NCI-H2171 (cell line): ENCODE results near the gene PTPN14.
"Not testable (repeated sequence)": the region's sequence is repeated elsewhere in the genome, so short reads cannot be mapped to it uniquely, and the experiment has no call there.

Experiments
- DNase-seq: peaks from one replicate; lab custom pipeline; 2025; lab: John Stamatoyannopoulos, UW

The PTPN14 gene

DNA sequence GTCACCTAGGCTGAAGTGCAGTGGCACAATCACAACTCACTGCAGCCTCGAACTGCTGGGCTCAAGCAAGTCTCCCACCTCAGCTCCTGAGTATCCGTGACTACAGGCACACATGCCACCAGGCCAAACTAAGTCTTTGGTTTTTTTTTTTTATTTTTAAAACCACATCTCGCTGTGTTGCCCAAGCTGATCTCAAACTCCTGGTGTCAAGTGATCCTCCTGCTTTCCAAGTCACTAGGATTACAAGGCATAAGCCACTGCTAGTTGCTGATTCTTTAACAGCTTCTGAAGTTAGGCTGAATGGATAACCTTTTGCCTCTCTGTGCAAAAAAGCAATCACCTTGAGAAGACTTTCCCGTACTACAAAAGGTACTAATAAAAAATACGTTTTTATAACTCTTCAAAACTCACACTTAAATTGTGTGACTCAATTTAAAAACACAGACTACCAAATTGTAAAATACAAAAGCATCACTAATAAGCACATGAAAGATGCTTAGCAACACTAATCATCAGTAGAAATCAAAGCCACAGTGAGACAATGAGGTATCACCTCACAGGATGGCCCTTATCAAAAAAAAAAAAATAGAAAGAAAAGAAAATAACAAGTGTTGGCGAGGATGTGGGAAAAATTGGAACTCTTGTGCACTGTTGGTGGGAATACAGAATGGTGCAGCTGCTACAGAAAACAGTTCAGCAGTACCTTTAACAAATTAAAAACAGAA, 40.3 kb downstream of the PTPN14 start:
- no peak for DNase-seq

DNA sequence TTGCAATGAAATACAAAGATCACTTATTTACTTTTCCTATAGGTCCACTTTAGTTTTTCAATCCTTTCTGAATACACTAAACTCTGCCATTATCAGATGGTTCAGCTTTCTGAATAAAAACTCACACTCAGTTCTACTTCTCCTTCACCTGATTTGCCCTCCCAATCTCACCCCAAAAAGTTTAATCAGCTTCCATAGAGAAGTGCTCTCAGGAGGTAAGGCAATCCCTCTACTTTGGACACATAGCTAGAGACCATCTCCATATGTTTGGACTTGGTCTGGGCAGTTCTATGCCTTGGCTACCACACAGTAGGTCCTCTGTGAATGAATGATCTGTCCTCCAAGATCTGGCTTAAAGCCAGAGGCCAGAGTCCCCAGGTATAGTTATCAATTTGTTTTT, 40.9 kb downstream of the PTPN14 start:
- no peak for DNase-seq

DNA sequence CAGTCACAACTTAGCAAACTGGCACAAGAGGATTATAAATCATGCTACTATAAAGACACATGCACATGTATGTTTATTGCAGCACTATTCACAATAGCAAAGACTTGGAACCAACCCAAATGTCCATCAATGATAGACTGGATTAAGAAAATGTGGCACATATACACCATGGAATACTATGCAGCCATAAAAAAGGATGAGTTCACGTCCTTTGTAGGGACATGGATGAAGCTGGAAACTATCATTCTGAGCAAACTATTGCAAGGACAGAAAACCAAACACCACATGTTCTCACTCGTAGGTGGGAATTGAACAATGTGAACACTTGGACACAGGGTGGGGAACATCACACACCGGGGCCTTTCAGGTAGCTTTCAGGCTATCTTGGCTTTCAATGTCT, 41.8 kb downstream of the PTPN14 start:
- not testable (repeated sequence) for DNase-seq

DNA sequence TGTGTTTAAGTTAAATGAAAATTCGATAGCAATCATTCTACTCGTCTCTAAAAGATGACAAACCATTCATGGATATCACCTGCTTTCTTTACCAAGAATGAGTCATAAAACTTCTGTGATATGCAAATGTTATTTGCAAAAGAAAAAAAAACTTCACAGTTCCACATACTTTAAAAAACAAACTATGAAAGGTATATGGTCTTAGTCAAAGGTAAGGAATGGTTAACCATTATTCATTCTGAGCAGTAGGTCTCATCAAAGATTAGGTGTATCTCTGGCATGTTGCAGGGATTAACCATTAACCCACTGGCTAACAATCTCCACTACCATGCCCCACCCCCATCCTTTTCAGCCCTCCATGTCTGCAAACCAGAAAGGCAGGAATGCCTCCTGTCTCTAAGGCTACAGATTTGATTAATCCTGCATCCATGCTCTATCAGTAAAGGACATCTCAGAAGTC, 44.4 kb downstream of the PTPN14 start:
- DNase-seq, result no peak

DNA sequence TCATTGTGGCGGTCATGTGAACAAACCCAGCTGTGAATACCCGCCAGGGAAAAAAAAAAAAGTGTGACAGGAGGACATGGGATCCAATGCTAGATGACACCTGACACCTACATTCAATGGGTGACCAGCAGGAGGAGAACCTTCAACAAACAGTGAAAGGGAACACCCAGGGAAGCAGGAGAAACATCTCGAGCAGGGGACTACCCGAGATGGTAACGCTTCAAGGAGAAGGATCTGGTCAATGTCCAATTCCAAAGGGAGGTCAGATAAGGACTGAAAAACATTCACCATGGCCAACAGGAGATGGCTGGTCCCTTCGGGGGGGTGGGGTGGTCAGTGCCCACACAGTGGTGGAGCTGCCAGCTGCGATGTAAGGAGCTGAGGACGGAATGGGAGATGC, 46.3 kb downstream of the PTPN14 start:
- DNase-seq, result peak; percentile 45

DNA sequence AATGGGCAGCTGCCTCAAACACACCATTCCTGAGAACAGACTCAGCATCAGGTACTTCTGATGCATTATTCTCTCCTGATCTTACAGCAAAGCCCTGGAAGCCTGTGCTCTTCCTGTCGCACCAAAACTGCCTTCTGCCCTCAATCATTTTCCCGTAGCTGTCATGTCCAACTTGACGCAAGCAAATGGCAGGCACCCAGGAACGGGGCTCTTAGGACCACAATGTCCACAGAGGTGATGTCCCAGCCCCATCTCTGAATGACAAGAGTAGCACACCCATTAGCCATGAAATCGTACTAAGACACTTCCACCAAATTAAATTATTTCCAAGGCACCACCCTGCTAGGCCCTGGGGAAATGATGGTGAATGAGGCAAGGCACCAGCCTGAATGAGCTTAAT, 47.1 kb downstream of the PTPN14 start:
- no peak for DNase-seq

DNA sequence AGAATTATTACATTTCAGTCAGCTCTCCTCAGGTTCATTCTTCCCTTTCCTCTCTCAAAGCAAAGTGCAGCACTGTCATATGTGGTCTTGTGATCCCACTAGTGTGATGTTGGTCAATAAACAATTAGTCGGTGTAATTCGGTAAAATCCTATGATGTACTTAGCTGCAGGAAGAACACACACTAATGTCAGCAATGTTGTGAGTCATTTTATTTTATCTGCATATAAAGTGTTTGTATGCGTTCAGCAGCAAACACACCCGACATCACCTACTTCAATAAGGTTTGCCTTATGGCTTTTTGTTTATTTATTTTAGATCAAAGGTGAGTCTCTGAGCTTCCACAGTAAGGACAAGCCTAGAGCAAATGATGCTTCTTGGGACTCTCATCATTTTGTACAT, 47.8 kb downstream of the PTPN14 start:
- DNase-seq, result no peak

DNA sequence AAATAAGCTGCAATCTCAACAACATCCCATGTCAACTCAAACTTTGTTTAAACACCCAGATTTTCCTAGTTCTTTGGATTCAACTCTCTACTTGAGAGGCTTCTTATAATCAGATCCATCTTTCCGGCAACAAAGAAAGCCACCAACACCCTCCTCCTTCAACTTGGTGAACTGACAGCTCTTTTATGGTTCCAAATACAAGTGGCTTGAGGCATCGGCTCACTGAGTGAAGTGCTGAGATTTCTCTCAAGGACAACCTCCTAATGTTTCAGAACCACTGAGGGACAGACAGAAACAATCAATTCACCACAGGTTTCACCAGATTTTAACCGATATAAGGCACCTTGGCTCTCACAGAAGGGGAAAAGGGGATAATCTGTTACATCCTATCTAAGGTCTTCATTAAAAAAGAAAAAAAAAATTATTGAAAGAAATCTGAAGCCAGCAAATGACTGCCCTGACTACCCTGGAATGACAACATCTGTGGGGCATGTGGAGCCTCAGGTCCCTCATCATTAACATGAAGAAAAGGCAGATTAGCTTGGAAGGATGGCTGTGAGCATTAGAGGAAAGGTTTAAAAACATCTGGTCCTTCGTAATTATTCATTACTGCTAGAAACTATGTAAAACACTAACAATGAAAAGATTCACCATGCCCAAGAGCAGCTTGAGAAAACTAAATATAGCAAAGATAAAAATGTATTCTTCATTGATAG, 50.9 kb downstream of the PTPN14 start:
- no peak for DNase-seq

DNA sequence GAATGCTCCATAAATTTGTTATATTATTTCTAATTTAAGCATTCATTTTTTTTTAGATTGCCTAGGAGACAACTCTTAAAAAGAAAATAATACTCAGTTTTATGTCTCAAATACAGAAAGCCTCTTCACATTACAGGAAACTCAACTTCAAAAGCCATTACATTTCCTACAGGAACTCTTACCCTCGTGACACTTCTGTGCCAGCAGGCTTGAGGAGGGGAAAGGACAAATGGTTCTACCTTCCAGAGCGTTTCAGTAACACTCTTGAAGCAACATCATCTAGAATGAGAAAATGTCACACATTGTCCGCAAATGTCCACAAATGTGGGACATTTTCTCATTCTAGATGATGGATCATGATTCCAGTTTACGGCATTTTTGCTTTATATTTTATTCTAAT, 51.7 kb downstream of the PTPN14 start:
- DNase-seq, result no peak

DNA sequence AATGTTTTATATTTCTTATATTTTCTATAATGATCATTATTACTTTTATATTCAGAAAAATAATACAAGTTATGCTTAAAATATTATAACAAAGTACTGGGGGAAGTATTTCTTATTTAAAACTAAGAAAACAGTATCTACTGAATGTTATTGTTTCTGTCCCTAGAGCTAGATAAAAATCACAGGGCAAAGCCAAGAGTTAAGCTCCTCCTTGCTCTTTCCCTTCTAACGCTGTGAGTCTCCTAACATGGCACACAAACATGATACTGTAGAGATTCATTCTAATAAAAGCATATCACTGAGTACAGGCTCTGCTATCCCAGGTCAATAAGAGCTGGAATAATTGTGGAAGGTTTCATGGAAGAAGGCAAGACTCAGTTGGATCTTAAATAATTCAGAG, 53.4 kb downstream of the PTPN14 start:
- no peak for DNase-seq

DNA sequence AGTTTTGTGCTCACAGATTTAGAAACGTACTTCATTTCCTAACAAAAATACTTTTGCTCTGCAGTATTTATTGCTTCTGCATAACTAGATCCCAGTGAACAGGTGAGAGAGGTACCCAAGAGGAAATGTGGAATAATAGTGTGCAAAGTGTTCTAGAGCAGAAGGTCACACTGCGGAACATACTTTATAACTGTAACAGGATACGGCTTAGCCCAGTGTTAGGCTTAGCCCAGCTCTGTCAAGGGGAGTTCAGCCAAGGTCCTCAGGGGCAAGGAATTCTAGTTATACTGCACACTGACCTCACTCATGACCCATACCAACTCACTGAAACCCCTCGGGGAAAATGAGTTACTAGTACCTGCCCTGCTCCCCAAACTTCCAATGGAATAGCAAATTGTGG, 55.3 kb downstream of the PTPN14 start:
- DNase-seq, result no peak

DNA sequence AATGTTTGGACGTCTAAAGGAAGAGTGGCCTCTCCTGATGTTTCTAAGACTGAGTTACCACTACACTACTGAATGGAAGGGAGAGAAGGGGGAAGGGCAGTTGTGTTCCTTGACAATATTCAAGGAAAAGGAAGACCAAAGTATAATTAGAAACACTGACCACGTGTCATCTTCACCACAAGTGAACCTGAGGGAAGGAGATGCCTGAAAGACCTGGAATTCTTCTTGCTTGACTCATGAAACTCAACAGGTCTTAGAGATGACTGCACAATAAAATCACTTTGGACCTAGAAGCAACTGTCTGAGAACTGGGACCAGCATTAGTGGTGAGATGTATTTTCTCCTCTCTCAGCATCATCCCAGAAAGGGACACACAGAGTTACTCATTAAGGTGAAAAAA, 56.7 kb downstream of the PTPN14 start:
- no peak for DNase-seq

DNA sequence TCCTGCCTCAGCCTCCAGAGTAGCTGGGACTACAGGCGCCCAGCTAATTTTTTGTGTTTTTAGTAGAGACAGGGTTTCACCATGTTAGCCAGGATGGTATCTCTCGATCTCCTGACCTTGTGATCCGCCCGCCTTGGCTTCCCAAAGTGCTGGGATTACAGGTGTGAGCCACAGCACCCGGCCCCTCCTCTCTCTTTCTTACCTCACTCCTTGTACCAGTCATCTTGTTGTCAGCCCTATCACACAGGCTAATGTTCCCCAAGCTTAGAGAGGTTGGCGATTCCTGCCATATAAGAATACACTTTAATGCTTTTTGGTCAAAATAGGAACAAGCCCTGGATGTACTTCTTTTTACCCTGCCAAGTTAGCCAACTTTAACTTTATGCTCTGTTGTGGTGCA, 57.2 kb downstream of the PTPN14 start:
- DNase-seq, result not testable (repeated sequence)

DNA sequence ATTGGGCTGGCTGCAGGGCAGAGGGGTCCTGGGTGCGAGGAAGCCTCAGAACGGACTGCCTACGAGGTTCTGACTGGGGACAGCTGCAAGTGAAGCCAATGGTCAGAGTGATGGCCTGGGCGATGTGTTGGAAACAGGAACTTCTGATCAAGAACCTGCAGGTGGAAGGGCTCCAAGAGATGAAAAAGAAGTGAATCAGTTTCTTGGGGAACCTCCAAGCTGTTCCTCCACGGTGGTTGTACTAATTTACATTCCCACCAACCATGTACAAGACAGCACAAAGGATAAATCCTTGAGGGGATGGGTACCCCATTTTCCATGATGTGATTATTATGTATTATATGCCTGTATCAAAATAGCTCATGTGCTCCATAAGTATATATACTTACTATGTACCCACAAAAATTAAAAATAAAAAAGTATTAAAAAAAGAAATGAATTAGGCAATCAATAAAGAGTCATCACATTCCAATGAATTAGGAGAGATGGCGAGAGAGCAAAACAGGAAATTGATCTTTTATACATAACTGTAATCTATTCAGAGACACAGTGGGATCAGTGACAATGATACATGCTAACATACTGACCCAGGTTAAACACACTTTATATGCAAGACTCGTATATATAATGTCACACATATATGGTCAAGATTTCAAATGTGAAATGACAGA, 58.1 kb downstream of the PTPN14 start:
- DNase-seq, result no peak

DNA sequence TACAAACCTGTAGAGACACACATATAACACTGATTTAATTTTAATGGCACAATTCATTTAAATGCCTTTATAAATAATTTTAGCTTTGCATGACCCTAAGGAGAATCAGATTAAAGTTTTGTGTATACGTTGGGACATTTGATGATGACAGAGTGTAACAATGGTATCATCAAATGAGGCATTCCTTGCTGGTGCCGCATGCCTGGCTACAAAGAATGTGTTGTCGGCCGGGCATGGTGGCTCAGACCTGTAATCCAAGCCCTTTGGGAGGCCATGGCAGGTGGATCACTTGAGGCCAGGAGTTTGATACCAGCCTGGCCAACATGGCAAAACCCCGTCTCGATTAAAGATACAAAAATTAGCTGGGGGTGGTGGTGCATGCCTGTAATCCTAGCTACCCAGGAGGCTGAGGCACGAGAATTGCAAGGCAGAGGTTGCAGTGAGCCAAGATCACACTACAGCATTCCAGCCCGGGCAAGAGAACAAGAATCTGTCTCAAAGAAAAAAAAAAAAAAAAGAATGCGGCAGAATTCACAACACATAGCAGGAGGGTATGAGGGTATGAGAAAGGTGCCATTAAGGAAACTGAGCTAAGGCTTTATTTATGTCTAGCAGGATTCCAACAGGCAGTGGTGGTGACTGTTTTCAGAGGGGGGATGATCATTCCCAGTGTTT, 58.9 kb downstream of the PTPN14 start:
- DNase-seq, result no peak

DNA sequence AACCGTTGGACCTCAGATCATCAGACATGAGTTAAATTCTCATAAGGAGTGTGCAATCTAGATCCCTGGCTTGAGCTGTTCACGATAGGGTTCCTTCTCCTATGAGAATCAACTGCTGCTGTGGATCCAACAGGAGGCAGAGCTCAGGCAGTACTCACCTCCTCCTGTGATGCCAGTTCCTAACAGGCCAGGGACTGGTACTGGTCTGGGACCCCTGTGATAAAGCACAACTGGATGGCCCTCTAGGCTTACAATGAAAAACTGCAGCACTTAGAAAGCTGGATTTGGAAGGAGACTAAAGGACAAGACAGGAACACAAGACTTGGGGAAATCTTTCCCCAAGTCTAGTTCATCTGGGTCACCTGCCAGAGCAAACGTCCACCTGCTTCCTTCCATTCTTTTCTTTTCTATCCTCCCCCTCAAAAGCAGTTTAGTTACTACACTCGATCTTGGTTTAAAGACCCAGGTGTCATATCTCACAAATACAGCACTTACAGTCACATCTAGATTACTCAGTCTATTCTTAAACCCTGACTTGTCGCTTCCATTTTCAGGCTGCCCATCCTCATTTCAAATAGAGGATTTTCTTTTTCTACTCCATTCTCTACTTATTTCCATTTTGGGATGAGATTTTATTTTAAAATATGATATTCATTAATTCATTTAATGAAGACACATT, 59.8 kb downstream of the PTPN14 start:
- DNase-seq, result no peak

DNA sequence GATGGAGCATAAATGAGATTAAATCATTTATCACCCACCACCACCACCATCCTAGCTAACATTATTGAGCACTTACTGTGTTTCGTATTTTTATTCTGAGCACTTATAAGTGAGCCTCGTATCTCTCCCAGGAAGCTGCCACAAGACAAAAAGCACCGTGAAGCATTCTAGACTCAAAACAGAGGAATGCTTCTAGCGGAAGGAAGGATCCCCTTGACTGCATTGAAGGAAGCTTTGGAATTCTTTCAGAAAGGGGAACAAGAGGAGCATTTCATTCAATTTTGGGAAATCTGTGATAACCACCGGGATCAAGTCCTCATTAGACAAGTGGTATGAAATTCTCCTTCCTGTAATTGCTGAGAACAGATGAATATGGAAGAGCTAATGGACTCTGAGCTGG, 66.3 kb downstream of the PTPN14 start:
- DNase-seq, result no peak

DNA sequence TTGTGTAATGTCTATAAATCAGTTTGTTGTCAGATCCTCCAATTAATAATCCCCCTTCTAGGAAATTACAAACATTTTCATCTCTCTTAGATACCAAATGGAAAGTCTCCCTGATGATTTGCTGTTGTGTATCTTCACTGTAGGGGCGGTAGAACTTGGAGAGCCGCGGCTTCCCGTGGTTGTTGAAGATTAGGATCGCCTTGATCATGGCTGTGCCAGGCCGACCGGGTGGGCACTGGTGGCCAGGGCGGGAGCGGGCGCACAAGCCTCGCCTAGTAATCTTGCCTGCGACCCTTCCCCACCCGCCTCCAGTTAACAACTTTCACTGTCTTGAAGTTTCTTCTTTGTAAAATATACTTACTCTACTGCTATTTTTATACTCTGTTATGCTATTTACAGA, 68.2 kb downstream of the PTPN14 start:
- DNase-seq, result not testable (repeated sequence)

DNA sequence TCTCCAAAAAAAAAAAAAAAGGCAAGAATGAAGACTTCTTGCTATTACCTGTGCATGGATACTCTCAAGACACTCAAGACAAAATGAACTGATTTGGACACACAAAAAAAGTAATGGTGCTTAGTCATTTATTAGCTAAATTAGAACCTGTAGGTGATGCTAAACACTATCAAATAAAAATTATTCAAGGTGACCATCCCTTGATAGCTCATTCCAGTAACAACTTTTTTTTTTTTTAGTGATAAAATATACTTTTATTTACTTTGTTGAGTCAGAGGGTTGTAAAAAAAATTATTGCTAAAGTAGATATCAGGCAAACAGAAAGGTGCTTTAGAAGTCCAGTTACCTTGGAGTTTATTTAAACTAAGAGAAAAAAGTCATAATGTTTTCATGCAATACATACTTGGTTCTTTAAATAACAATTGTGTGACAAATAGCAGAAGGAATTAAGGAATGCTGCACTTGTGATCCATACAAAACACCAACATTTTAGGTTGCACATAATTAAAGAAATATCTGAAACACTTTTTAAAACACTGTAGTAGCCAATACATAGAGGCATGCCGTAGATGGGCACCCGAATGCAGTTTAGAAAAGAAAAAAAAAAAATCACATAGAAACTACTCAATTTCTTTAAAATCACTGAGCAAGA, 69.3 kb downstream of the PTPN14 start:
- DNase-seq, result not testable (repeated sequence)

DNA sequence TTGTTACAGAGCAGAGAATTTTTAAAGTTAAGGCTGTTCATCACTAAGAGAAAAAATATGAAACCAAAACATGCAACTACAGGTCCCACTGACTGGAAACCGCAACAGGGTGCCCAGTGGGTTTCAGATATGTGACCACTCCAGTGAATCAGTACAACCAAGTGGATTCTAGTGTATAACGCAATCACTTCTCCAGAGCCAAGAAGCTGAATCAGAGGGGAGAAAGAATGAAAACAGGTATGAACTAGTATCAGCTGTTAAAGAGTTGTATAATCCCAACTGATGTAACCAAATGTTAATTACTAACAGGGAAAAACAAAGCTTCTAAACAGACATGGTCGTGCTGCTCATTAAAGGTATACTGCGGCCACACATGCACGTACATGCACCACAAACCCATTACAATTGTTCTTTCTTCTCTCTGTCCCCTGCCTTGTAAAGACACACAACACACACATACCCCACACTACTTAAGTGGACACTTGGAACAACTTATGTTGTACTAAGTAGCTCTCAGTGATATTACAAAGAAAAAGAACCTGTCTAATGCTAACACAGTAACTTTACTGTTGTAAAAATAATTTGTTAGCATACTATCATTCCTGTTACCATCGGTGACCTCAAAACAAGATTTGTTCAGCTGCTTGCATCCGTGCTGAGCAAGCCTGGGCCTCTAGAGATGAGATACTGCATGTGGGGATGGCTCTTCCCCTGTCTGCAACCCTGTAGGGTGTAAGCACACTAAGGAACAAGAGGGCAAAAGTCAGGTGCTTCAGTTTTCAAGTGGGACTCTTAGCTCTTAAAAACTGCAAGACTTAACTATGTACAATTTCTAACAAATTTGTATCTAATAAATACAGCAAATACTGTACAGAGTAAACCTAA, 74.2 kb downstream of the PTPN14 start:
- no peak for DNase-seq
